Esophagus squamous epithelium (tissue), 4 donors: Measurements from ENCODE around the gene SATB2.

Experiments
- CTCF ChIP-seq, 6 experiments: fragments of 450-650 bp in 4 of 6; fragments of 200-600 bp in 2 of 6; sonication (generic) in 2 of 6; IDR thresholded peaks; one replicate each; pipeline ENCODE4 v1.5.1; 2016 to 2019; ENCODE audit warnings: antibody characterized with exemption in 6 of 6, mild to moderate bottlenecking in 4 of 6, moderate library complexity in 4 of 6
- POLR2A ChIP-seq, 4 donors: fragments of 450-650 bp; IDR thresholded peaks; one replicate each; pipeline ENCODE4 v1.6.1; 2017; ENCODE audit warnings: antibody characterized with exemption in 4 of 4, mild to moderate bottlenecking in 4 of 4, moderate library complexity in 3 of 4

- no peak for TF ChIP-seq POLR2A (IDR thresholded peaks at IDR 0.05)
- TF ChIP-seq CTCF (IDR thresholded peaks at IDR 0.05), result no peak
Observed at GRCh38 chr2:199419428-199419827, 38.3 kb downstream of the SATB2 start.
